ENCODE results near the gene IMMP2L. TPM values are rescaled to one million over a fixed set of nuclear protein-coding genes. Genes with fewer than 3 reads are reported as not detected.

The IMMP2L gene
- total and polyA plus RNA-seq, 2 of the 13 experiments (the other 11 are each of a cell fraction or from before 2014, with no cell fraction given) = 7.8 to 16.9 TPM

DNA sequence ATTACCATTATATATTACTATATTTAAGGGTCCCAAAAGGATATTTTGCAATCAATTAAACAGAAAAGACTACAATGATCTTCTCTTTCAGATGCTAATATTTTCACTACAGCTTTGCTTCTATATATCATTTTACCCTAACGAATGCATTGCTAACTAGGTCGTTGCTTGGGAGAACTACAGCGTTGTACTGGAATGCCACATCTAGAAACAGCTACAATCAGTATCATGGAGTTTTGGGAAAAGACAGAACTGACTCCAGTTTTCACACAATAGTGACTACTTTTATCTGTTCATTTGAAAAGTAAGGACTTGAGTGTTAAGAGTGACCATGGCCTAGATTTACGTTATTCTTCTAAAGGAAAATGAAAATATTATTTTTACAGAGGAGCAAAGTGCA is 432.9 kb downstream of the IMMP2L start:
- ChIA-PET POLR2A (no interaction called here), CTCF (ENCODE audit: low intra/inter-chr PET ratio, low total read pairs) (no interaction called here)
- TF ChIP-seq ZNF724P (CRISPR knock-in tag; IDR thresholded peaks at IDR 0.05; ENCODE audit: borderline replicate concordance) = no peak
- TF ChIP-seq, protein P1, sequence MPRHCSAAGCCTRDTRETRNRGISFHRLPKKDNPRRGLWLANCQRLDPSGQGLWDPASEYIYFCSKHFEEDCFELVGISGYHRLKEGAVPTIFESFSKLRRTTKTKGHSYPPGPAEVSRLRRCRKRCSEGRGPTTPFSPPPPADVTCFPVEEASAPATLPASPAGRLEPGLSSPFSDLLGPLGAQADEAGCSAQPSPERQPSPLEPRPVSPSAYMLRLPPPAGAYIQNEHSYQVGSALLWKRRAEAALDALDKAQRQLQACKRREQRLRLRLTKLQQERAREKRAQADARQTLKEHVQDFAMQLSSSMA (CRISPR knock-in tag; IDR thresholded peaks at IDR 0.05) = no peak
- no peak for TF ChIP-seq YEATS2 (CRISPR knock-in tag; IDR thresholded peaks at IDR 0.05; ENCODE audit: borderline replicate concordance)
- TF ChIP-seq, protein P2, sequence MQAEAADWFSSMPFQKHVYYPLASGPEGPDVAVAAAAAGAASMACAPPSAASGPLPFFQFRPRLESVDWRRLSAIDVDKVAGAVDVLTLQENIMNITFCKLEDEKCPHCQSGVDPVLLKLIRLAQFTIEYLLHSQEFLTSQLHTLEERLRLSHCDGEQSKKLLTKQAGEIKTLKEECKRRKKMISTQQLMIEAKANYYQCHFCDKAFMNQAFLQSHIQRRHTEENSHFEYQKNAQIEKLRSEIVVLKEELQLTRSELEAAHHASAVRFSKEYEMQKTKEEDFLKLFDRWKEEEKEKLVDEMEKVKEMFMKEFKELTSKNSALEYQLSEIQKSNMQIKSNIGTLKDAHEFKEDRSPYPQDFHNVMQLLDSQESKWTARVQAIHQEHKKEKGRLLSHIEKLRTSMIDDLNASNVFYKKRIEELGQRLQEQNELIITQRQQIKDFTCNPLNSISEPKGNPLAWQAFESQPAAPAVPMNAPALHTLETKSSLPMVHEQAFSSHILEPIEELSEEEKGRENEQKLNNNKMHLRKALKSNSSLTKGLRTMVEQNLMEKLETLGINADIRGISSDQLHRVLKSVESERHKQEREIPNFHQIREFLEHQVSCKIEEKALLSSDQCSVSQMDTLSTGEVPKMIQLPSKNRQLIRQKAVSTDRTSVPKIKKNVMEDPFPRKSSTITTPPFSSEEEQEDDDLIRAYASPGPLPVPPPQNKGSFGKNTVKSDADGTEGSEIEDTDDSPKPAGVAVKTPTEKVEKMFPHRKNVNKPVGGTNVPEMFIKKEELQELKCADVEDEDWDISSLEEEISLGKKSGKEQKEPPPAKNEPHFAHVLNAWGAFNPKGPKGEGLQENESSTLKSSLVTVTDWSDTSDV (CRISPR knock-in tag; IDR thresholded peaks at IDR 0.05) = no peak
- TF ChIP-seq ZNF709 (CRISPR knock-in tag; IDR thresholded peaks at IDR 0.05) = no peak
- TF ChIP-seq ZNF251 (CRISPR knock-in tag; IDR thresholded peaks at IDR 0.05) = no peak
- TF ChIP-seq, protein P3, sequence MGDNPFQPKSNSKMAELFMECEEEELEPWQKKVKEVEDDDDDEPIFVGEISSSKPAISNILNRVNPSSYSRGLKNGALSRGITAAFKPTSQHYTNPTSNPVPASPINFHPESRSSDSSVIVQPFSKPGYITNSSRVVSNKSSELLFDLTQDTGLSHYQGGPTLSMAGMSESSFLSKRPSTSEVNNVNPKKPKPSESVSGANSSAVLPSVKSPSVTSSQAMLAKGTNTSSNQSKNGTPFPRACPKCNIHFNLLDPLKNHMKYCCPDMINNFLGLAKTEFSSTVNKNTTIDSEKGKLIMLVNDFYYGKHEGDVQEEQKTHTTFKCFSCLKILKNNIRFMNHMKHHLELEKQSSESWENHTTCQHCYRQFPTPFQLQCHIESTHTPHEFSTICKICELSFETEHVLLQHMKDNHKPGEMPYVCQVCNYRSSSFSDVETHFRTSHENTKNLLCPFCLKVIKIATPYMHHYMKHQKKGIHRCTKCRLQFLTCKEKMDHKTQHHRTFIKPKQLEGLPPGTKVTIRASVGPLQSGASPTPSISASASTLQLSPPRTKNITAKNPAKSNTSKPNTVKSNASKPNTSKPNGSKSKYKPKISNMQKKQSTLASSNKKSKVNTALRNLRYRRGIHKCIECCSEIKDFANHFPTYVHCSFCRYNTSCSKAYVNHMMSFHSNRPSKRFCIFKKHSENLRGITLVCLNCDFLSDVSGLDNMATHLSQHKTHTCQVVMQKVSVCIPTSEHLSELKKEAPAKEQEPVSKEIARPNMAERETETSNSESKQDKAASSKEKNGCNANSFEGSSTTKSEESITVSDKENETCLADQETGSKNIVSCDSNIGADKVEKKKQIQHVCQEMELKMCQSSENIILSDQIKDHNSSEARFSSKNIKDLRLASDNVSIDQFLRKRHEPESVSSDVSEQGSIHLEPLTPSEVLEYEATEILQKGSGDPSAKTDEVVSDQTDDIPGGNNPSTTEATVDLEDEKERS (CRISPR knock-in tag; IDR thresholded peaks at IDR 0.05) = no peak
- no peak for TF ChIP-seq MAFF (IDR thresholded peaks at IDR 0.05; ENCODE audit: low read depth, low read length)
- TF ChIP-seq, protein P4, sequence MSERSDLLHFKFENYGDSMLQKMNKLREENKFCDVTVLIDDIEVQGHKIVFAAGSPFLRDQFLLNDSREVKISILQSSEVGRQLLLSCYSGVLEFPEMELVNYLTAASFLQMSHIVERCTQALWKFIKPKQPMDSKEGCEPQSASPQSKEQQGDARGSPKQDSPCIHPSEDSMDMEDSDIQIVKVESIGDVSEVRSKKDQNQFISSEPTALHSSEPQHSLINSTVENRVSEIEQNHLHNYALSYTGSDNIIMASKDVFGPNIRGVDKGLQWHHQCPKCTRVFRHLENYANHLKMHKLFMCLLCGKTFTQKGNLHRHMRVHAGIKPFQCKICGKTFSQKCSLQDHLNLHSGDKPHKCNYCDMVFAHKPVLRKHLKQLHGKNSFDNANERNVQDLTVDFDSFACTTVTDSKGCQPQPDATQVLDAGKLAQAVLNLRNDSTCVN (CRISPR knock-in tag; IDR thresholded peaks at IDR 0.05; ENCODE audit: borderline replicate concordance) = no peak
- TF ChIP-seq, protein P5, sequence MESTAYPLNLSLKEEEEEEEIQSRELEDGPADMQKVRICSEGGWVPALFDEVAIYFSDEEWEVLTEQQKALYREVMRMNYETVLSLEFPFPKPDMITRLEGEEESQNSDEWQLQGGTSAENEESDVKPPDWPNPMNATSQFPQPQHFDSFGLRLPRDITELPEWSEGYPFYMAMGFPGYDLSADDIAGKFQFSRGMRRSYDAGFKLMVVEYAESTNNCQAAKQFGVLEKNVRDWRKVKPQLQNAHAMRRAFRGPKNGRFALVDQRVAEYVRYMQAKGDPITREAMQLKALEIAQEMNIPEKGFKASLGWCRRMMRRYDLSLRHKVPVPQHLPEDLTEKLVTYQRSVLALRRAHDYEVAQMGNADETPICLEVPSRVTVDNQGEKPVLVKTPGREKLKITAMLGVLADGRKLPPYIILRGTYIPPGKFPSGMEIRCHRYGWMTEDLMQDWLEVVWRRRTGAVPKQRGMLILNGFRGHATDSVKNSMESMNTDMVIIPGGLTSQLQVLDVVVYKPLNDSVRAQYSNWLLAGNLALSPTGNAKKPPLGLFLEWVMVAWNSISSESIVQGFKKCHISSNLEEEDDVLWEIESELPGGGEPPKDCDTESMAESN (CRISPR knock-in tag; conservative IDR thresholded peaks at IDR 0.05) = no peak
- no peak for TF ChIP-seq ZNF776 (CRISPR knock-in tag; IDR thresholded peaks at IDR 0.05)
- intact Hi-C loops (cut with micrococcal nuclease; ENCODE audit: unreplicated experiment) (no loop called here), in situ Hi-C loops (cut with HindIII; ENCODE audit: extremely low pct_ligation_motif_present, low pct_unique_long_range_greater_than_20kb) (no loop called here)
- Histone ChIP-seq H3K79me2 (ENCODE audit: insufficient read depth, low read length) (no peaks in the 10 kb centered on the region), H4K20me1 (ENCODE audit: insufficient read depth, low read length) (no peaks in the 10 kb centered on the region), H3K4me3 (replicated peaks in 1 of 3; ENCODE audit: insufficient read depth in 1 of 3, low read depth in 2 of 3, low read length in 3 of 3) (no peak overlapping the region), H3K36me3 (replicated peaks in 1 of 2; ENCODE audit: control insufficient read depth in 1 of 2, insufficient read depth in 2 of 2, low read length in 2 of 2) (no peaks in the 10 kb centered on the region), H3K9ac (ENCODE audit: insufficient read depth, low read depth, low read length) (no peak overlapping the region), H3K27me3 (ENCODE audit: control insufficient read depth in 1 of 2, insufficient read depth in 2 of 2, low read length in 2 of 2) (no peaks in the 10 kb centered on the region), H3K9me3 (ENCODE audit: low read length) (no peaks in the 10 kb centered on the region), H3K4me2 (ENCODE audit: low read depth, low read length) (no peak overlapping the region), H3K27ac (ENCODE audit: extremely low read length, insufficient read depth, low read length) (no peak overlapping the region), H2AFZ (ENCODE audit: low read length) (no peak overlapping the region), H3K4me1 (ENCODE audit: insufficient read depth, low read length) (no peaks in the 10 kb centered on the region)
- no peak for ATAC-seq
- BruUV-seq (replicated peaks) = no TSS peak
- FAIRE-seq = no peak
- 77% methylated on average over 4 of the region's 4 CpGs for WGBS (ENCODE audit: low lambda C conversion rate)
- DNase-seq (ENCODE audit: low spot score) = no peak

Measured in HepG2 (cell line).